H1 (cell line): ENCODE measurements around the gene LMX1A. TPM values are rescaled to one million over a fixed set of nuclear protein-coding genes. Genes with fewer than 3 reads are reported as not detected.

Experiments used
- CTCF ChIA-PET: fragments of 300-600 bp; sonication (Branson Sonifier 250); formaldehyde crosslinking; loops from one replicate; lab custom pipeline; 2021; ENCODE audit not compliant: partially characterized antibody; lab: Charles Lee
- POLR2A ChIA-PET: fragments of 300-600 bp; sonication (Branson Sonifier 250); formaldehyde crosslinking; loops from one replicate; lab custom pipeline; 2021; ENCODE audit warnings: inconsistent platforms; ENCODE audit not compliant: partially characterized antibody; lab: Charles Lee
- DNase-seq, 2 experiments: peaks; one replicate each; pipeline versions ENCODE4 v3.0.0 to v3.0.0-alpha.2; 2010 to 2022; ENCODE audit warnings: low spot score in 2 of 2, low read depth in 1 of 2, mixed read lengths in 1 of 2
- FAIRE-seq: peaks from 2 replicates; lab custom pipeline; 2011; peaks lifted over from hg19 to GRCh38; lab: Jason Lieb, UNC
- H2AFZ ChIP-seq: 2 replicates; pipeline ENCODE4 v1.8.1; 2012; ENCODE audit warnings: low read length, inconsistent platforms
- H2AK5ac ChIP-seq: 2 replicates; pipeline ENCODE4 v1.6.1; 2013; ENCODE audit warnings: low read depth, low read length
- H2BK120ac ChIP-seq: replicated peaks from 2 replicates; pipeline ENCODE3; 2013; ENCODE audit warnings: low read depth, low read length, inconsistent platforms
- H2BK12ac ChIP-seq: 2 replicates; pipeline ENCODE4 v1.6.1; 2013; ENCODE audit warnings: low read depth, low read length
- H2BK15ac ChIP-seq: 2 replicates; pipeline ENCODE4 v1.6.1; 2013; ENCODE audit warnings: low read length
- H2BK20ac ChIP-seq: 2 replicates; pipeline ENCODE4 v1.6.1; 2013; ENCODE audit warnings: low read length
- H2BK5ac ChIP-seq: 2 replicates; pipeline ENCODE4 v1.6.1; 2013; ENCODE audit warnings: low read depth, low read length
- H3K14ac ChIP-seq: 2 replicates; pipeline ENCODE4 v1.6.1; 2013; ENCODE audit warnings: inconsistent platforms; ENCODE audit not compliant: insufficient read length
- H3K18ac ChIP-seq: 2 replicates; pipeline ENCODE4 v1.6.1; 2013; ENCODE audit warnings: low read length; ENCODE audit errors: extremely low read depth
- H3K23ac ChIP-seq: 2 replicates; pipeline ENCODE4 v1.6.1; 2013; ENCODE audit warnings: inconsistent platforms; ENCODE audit not compliant: insufficient read length
- H3K23me2 ChIP-seq: 2 replicates; pipeline ENCODE4 v1.6.1; 2013; ENCODE audit warnings: low read depth, low read length
- H3K27ac ChIP-seq: 2 replicates; pipeline ENCODE4 v1.6.1; 2011; ENCODE audit warnings: low read depth, low read length, inconsistent platforms
- H3K27me3 ChIP-seq, 4 experiments: replicated peaks in 1 of 4; 1 replicate in 1 of 4; 2 replicates in 3 of 4; pipeline versions ENCODE4 v1.6.1 to v1.8.1; 2011 to 2013; ENCODE audit warnings: low read length in 3 of 4, mild to moderate bottlenecking in 3 of 4, inconsistent platforms in 2 of 4, mixed read lengths in 2 of 4, moderate library complexity in 1 of 4; ENCODE audit not compliant: control insufficient read depth in 3 of 4, insufficient read depth in 3 of 4; ENCODE audit errors: extremely low read depth in 1 of 4
- H3K36me3 ChIP-seq, 4 experiments: 2 replicates each; pipeline versions ENCODE4 v1.6.1 to v1.8.1; 2011 to 2013; ENCODE audit warnings: mild to moderate bottlenecking in 4 of 4, low read length in 3 of 4, moderate library complexity in 2 of 4, control low read depth in 1 of 4, inconsistent platforms in 1 of 4; ENCODE audit not compliant: insufficient read depth in 4 of 4, control insufficient read depth in 2 of 4
- H3K4ac ChIP-seq: replicated peaks from 2 replicates; pipeline ENCODE3; 2013; ENCODE audit warnings: low read length, low read depth, mixed read lengths, inconsistent platforms; ENCODE audit not compliant: insufficient read length
- H3K4me1 ChIP-seq, 4 experiments: replicated peaks in 1 of 4; 1 replicate in 1 of 4; 2 replicates in 3 of 4; pipeline versions ENCODE4 v1.6.1 to v1.8.1; 2011 to 2013; ENCODE audit warnings: low read length in 3 of 4, inconsistent platforms in 2 of 4, mixed read lengths in 1 of 4; ENCODE audit not compliant: insufficient read depth in 4 of 4, control insufficient read depth in 3 of 4
- H3K4me2 ChIP-seq, 2 experiments: 2 replicates each; pipeline versions ENCODE4 v1.6.1 to v1.8.1; 2011 to 2013; ENCODE audit warnings: low read depth in 2 of 2, low read length in 2 of 2, control low read depth in 1 of 2, inconsistent platforms in 1 of 2, mild to moderate bottlenecking in 1 of 2; ENCODE audit not compliant: insufficient read depth in 1 of 2
- H3K4me3 ChIP-seq, 4 experiments: fragments of 200-600, 300-600 bp in 1 of 4; sonication (generic), shearing (Covaris generic), sonication (Bioruptor Twin) in 1 of 4; 2 replicates each; pipeline versions ENCODE4 v1.5.1 to v1.8.1; 2011 to 2016; ENCODE audit warnings: low read length in 4 of 4, low read depth in 3 of 4, control low read depth in 2 of 4, inconsistent platforms in 2 of 4, mild to moderate bottlenecking in 2 of 4, mixed read lengths in 1 of 4, moderate library complexity in 1 of 4; ENCODE audit not compliant: insufficient read depth in 2 of 4; ENCODE audit errors: extremely low read depth in 1 of 4
- H3K56ac ChIP-seq: replicated peaks from 2 replicates; pipeline ENCODE3; 2013; ENCODE audit warnings: low read depth, mild to moderate bottlenecking, mixed read lengths, low read length, inconsistent platforms; ENCODE audit not compliant: insufficient read length
- H3K79me1 ChIP-seq: 2 replicates; pipeline ENCODE4 v1.6.1; 2013; ENCODE audit warnings: low read depth, low read length, control low read depth
- H3K79me2 ChIP-seq, 2 experiments: 2 replicates each; pipeline versions ENCODE4 v1.6.1 to v1.8.1; 2012 to 2013; ENCODE audit warnings: low read length in 2 of 2, mild to moderate bottlenecking in 2 of 2, inconsistent platforms in 1 of 2; ENCODE audit not compliant: insufficient read depth in 2 of 2, control insufficient read depth in 1 of 2
- H3K9ac ChIP-seq, 4 experiments: replicated peaks in 1 of 4; 1 replicate in 1 of 4; 2 replicates in 3 of 4; pipeline versions ENCODE4 v1.6.1 to v1.8.1; 2011 to 2013; ENCODE audit warnings: low read depth in 3 of 4, low read length in 3 of 4, control low read depth in 2 of 4, mild to moderate bottlenecking in 2 of 4, moderate library complexity in 2 of 4, inconsistent platforms in 1 of 4; ENCODE audit errors: extremely low read depth in 1 of 4
- H3K9me3 ChIP-seq, 2 experiments: 2 replicates each; pipeline versions ENCODE4 v1.6.1 to v1.8.1; 2012 to 2013; ENCODE audit warnings: mild to moderate bottlenecking in 2 of 2, moderate library complexity in 2 of 2, control low read depth in 1 of 2, inconsistent platforms in 1 of 2, low read depth in 1 of 2, low read length in 1 of 2, mixed read lengths in 1 of 2; ENCODE audit not compliant: insufficient read depth in 2 of 2
- H4K20me1 ChIP-seq, 2 experiments: replicated peaks in 1 of 2; 2 replicates each; pipeline versions ENCODE3 to v1.8.1; 2011 to 2013; ENCODE audit warnings: inconsistent platforms in 2 of 2, low read length in 2 of 2, mild to moderate bottlenecking in 1 of 2; ENCODE audit not compliant: insufficient read depth in 2 of 2, control insufficient read depth in 1 of 2
- H4K5ac ChIP-seq: 2 replicates; pipeline ENCODE4 v1.6.1; 2013; ENCODE audit warnings: low read length, low read depth, mixed read lengths, inconsistent platforms; ENCODE audit not compliant: insufficient read length
- H4K8ac ChIP-seq: 2 replicates; pipeline ENCODE4 v1.8.0; 2013; ENCODE audit warnings: mild to moderate bottlenecking, moderate library complexity, low read length, inconsistent platforms; ENCODE audit not compliant: insufficient read depth; ENCODE audit errors: extremely low read depth
- H4K91ac ChIP-seq: replicated peaks from 2 replicates; pipeline ENCODE3; 2013; ENCODE audit warnings: low read length, mixed read lengths, inconsistent platforms; ENCODE audit not compliant: insufficient read length
- ATF2 ChIP-seq: IDR thresholded peaks from 2 replicates; pipeline ENCODE4 v1.6.1; 2012; ENCODE audit warnings: low read length, inconsistent platforms
- ATF3 ChIP-seq: IDR thresholded peaks from 2 replicates; pipeline ENCODE4 v1.6.1; 2011; ENCODE audit warnings: low read depth, mild to moderate bottlenecking, low read length; ENCODE audit not compliant: insufficient read depth
- BACH1 ChIP-seq: IDR thresholded peaks from 2 replicates; pipeline ENCODE4 v1.6.1; 2012; ENCODE audit warnings: low read length, improper control_type of control experiment
- SIX5 ChIP-seq: IDR thresholded peaks from 2 replicates; pipeline ENCODE4 v1.6.1; 2011; ENCODE audit warnings: mild to moderate bottlenecking, low read depth, low read length
- WGBS, 2 experiments: shearing (Covaris generic) in 1 of 2; methylation state at CpG; one replicate each; pipeline versions ENCODE4 v1.1.6 to v1.1.7; 2013 to 2015; ENCODE audit warnings: low lambda C conversion rate in 2 of 2, mixed read lengths in 2 of 2, inconsistent platforms in 1 of 2, low coverage in 1 of 2, missing lambda C conversion rate in 1 of 2; ENCODE audit not compliant: insufficient replicate concordance in 2 of 2, insufficient coverage in 1 of 2, insufficient read length in 1 of 2; ENCODE audit errors: extremely low coverage in 1 of 2, missing lambda C conversion rate in 1 of 2; 5-methylcytosine and 5-hydroxymethylcytosine counted together
- polyA plus RNA-seq, 7 experiments: library from polyadenylated mRNA; depleted of rRNA in 3 of 7; stranded (reverse) in 5 of 7; unstranded in 2 of 7; fragments of >200 nt in 5 of 7; fragments of 200-250 nt in 2 of 7; gene quantifications; 1 replicate in 5 of 7; 2 replicates in 1 of 7; 4 replicates in 1 of 7; pipeline versions ENCODE4 v1.2.1 to v1.2.3, GENCODE V29; 2011 to 2013; ENCODE audit warnings: missing spikeins in 2 of 7, mixed read lengths in 2 of 7
- total RNA-seq: library from RNA; stranded (reverse); fragmentation: NEBNext Ultra II Directional; extraction: Animal tissue kit (Norgen Biotek cat#: 25700); gene quantifications from 2 replicates; pipeline ENCODE4 v1.2.1, GENCODE V29; 2021

The LMX1A gene
- total and polyA plus RNA-seq, 2 of the 8 experiments (the other 6 are each of a cell fraction or from before 2014, with no cell fraction given) = not detected

GRCh38 chr1:165345502-165345901, 11.0 kb downstream of the LMX1A start:
- TF ChIP-seq ATF2 = no peak
- TF ChIP-seq ATF3 = no peak
- TF ChIP-seq BACH1 = no peak
- TF ChIP-seq SIX5 = no peak
- Histone ChIP-seq H2BK120ac (no peak overlapping the region), H2BK20ac (no peak overlapping the region), H3K27ac (no peak overlapping the region), H3K36me3 (no peaks in the 10 kb centered on the region), H2AK5ac (no peak overlapping the region), H3K56ac (no peak overlapping the region), H2BK5ac (no peak overlapping the region), H4K91ac (no peak overlapping the region), H4K20me1 (no peaks in the 10 kb centered on the region), H3K4ac (no peak overlapping the region), H3K79me2 (no peaks in the 10 kb centered on the region), H4K8ac (no peak overlapping the region), H2BK12ac (no peak overlapping the region), H3K9ac (no peak overlapping the region), H3K9me3 (no peaks in the 10 kb centered on the region), H3K4me1 (peaks cover 0 to 6% (median 3%) of the 10 kb centered on the region in 4 experiments; a peak in 3 of 7 replicates), H2AFZ (no peak overlapping the region), H3K14ac (no peak overlapping the region), H3K23ac (no peak overlapping the region), H3K4me3 (no peak overlapping the region), H4K5ac (no peak overlapping the region), H3K23me2 (no peaks in the 10 kb centered on the region), H3K4me2 (peak overlapping the region in 1 of 2 experiments; percentile 6; a peak in 1 of 4 replicates), H3K79me1 (no peaks in the 10 kb centered on the region), H3K18ac (no peak overlapping the region), H3K27me3 (peaks cover 0 to 2% (median under 1%) of the 10 kb centered on the region in 4 experiments; a peak in 2 of 7 replicates), H2BK15ac (no peak overlapping the region)
- POLR2A ChIA-PET = no interaction called here
- CTCF ChIA-PET = interaction anchor here (1.0 to 5.6 kb wide), 13 partner anchors 12 to 600 kb away, joined by 3 to 50 read pairs (median 4); partner anchors contain the start of gene LMX1A
- FAIRE-seq = no peak
- 63% methylated on average over 7 of the region's 7 CpGs; no CpG with 5 or more reads in 1 of the 2 experiments for WGBS, 2 experiments
- DNase-seq = no peak
